PFSK-1 (cell line): ENCODE results near the gene SLC9A9.

Experiments used
- FOXP2 ChIP-seq: optimal IDR thresholded peaks from 2 replicates; pipeline ENCODE3; 2011; ENCODE audit warnings: borderline replicate concordance, control low read depth, inconsistent platforms; ENCODE audit not compliant: insufficient read depth; ENCODE audit errors: extremely low read length, extremely low read depth
- POLR2AphosphoS5 ChIP-seq: IDR thresholded peaks from 2 replicates; pipeline ENCODE4 v1.6.1; 2012; ENCODE audit warnings: low read depth, mild to moderate bottlenecking, control low read depth, low read length, moderate library complexity
- SIN3A ChIP-seq: IDR thresholded peaks from 2 replicates; pipeline ENCODE4 v1.6.1; 2012; ENCODE audit warnings: mild to moderate bottlenecking, low read length, moderate library complexity, borderline replicate concordance; ENCODE audit not compliant: insufficient read depth
- TAF1 ChIP-seq: IDR thresholded peaks from 2 replicates; pipeline ENCODE4 v1.6.1; 2012; ENCODE audit warnings: low read length, control low read depth, borderline replicate concordance; ENCODE audit not compliant: insufficient read depth
- TF ChIP-seq, protein P1 (sequence below), 2 experiments: IDR thresholded peaks; 2 replicates each; pipeline versions ENCODE4 v1.6.1 to v1.8.0; 2011 to 2012; ENCODE audit warnings: low read depth in 2 of 2, low read length in 2 of 2, control low read depth in 1 of 2, inconsistent platforms in 1 of 2, mild to moderate bottlenecking in 1 of 2, moderate library complexity in 1 of 2; ENCODE audit not compliant: insufficient read depth in 1 of 2

Gene SLC9A9

DNA sequence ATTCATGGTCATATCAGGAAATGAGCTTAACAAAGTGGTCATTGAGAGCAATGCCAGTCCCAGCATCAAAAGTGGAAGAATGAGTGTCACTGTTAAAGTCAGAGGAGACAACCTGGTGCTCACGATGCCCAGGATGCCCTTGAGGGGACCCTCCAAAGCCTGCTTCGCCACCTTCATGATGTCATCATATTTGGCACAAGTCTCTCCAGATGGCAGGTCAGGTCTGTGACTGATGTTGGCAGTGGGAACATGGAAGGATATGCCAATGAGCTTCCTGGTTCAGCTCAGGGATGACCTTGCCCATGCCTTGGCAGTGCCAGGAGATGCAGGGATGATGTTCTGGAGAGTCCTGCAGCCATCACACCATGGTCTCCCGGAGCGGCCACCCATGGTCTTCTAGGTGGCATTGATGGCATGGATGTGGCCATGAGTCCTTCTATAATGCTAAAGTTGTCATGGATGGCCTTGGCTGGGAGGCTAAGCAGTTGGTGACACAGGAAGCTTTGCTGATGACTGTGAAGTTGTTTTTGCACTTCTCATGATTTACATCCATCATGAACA is 344.9 kb downstream of the SLC9A9 start:
- TF ChIP-seq SIN3A (no peak), POLR2AphosphoS5 (no peak), TAF1 (no peak), FOXP2 (no peak)
- TF ChIP-seq, protein P1, sequence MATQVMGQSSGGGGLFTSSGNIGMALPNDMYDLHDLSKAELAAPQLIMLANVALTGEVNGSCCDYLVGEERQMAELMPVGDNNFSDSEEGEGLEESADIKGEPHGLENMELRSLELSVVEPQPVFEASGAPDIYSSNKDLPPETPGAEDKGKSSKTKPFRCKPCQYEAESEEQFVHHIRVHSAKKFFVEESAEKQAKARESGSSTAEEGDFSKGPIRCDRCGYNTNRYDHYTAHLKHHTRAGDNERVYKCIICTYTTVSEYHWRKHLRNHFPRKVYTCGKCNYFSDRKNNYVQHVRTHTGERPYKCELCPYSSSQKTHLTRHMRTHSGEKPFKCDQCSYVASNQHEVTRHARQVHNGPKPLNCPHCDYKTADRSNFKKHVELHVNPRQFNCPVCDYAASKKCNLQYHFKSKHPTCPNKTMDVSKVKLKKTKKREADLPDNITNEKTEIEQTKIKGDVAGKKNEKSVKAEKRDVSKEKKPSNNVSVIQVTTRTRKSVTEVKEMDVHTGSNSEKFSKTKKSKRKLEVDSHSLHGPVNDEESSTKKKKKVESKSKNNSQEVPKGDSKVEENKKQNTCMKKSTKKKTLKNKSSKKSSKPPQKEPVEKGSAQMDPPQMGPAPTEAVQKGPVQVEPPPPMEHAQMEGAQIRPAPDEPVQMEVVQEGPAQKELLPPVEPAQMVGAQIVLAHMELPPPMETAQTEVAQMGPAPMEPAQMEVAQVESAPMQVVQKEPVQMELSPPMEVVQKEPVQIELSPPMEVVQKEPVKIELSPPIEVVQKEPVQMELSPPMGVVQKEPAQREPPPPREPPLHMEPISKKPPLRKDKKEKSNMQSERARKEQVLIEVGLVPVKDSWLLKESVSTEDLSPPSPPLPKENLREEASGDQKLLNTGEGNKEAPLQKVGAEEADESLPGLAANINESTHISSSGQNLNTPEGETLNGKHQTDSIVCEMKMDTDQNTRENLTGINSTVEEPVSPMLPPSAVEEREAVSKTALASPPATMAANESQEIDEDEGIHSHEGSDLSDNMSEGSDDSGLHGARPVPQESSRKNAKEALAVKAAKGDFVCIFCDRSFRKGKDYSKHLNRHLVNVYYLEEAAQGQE (IDR thresholded peaks at IDR 0.05; ENCODE audit: insufficient read depth in 1 of 2, low read depth in 2 of 2, low read length in 2 of 2), result no peak

DNA sequence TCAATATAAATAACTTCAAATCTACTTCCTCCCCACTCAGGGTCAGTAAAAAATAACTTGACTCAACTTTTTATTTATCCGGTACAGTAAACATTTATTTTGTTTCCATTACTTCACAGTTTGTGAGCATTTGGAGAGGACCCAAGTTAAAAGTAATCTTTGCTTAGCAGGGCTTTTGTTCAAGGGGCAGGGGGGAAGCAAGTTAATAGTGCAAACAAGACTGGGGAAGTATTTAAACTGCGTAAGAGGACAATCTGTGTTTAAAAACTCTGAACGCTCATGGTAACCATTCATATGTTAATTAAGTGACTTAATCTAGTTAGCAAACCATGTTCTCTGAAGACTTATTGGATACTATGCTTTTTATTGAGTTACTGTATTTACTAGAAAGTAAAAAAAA is 346.2 kb downstream of the SLC9A9 start:
- TF ChIP-seq SIN3A (no peak), TAF1 (no peak), POLR2AphosphoS5 (no peak), FOXP2 (no peak)
- TF ChIP-seq, protein P1 (IDR thresholded peaks at IDR 0.05; ENCODE audit: insufficient read depth in 1 of 2, low read depth in 2 of 2, low read length in 2 of 2), result no peak

DNA sequence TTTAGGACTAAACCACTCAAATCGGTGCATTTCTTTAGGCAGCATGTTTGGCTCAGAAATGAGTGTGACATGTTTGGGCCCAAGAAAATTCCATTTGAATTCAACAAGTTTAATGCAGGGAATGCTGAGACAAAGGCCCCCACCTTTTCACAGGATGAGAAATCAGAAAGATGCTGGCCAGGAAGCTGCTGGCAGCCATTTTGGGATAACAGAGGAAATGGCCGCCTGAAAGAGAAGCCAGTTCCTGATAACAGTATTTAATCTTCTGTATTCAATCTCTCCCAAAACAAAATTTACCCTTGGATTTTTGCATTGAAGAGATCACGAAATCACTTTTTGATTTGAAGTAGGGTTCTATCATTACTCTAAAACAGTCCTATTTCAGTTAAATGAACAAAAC is 350.9 kb downstream of the SLC9A9 start:
- TF ChIP-seq POLR2AphosphoS5, result no peak
- no peak for TF ChIP-seq SIN3A
- no peak for TF ChIP-seq FOXP2
- TF ChIP-seq, protein P1 (IDR thresholded peaks at IDR 0.05; ENCODE audit: insufficient read depth in 1 of 2, low read depth in 2 of 2, low read length in 2 of 2), result no peak
- TF ChIP-seq TAF1, result no peak

DNA sequence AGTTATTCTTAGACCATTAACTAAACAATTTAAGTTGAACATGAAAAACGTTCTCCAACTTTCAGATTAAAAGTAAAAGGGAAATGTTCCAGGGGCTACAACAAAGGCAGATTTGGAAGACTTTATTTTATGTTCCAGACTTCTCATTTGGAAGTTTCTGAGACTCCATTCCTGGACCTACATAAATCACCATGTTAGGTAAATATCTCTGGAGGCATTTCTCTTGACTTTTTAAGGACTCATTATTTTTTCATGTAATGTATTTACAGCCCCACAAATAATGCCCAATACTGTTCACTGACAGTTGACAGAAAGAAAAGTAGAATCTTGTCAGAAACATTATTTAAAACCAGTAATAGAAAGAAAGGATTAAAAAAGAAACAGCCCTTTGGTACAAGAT is 352.1 kb downstream of the SLC9A9 start:
- TF ChIP-seq, protein P1 (IDR thresholded peaks at IDR 0.05; ENCODE audit: insufficient read depth in 1 of 2, low read depth in 2 of 2, low read length in 2 of 2), result no peak
- TF ChIP-seq POLR2AphosphoS5 (no peak), SIN3A (no peak), FOXP2 (no peak), TAF1 (no peak)

DNA sequence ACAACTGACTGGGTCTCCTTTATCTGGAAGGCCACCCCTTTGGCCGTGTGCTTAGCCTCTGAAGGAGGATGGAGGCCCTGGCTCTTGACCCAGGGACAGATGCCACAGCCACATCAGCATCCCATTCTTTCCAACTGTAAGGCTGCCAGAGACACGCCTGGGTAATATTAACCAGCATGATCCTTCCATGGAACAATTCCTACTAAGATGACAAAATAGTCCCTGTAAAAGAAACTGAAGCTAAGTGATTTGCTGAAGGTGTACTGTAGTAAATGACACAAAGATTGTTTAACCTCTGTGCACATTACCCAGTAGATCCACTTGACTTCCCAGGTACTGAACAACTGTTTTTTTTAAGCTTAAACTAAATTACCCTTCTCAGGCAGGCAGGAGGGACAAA is 352.7 kb downstream of the SLC9A9 start:
- TF ChIP-seq FOXP2, result no peak
- TF ChIP-seq, protein P1 (IDR thresholded peaks at IDR 0.05; ENCODE audit: insufficient read depth in 1 of 2, low read depth in 2 of 2, low read length in 2 of 2), result no peak
- TF ChIP-seq POLR2AphosphoS5, result no peak
- TF ChIP-seq SIN3A, result no peak
- no peak for TF ChIP-seq TAF1
